Neural cell (in vitro differentiated cells): Measurements from ENCODE around the gene ADARB2.

Source experiments
- EP300 ChIP-seq: fragments of 450-650 bp; conservative IDR thresholded peaks from 2 replicates; pipeline ENCODE4 v1.6.1; 2014; ENCODE audit warnings: antibody characterized with exemption, mild to moderate bottlenecking, moderate library complexity; ENCODE audit not compliant: poor library complexity, severe bottlenecking
- EZH2 ChIP-seq: fragments of 200-600, 300-800 bp; shearing (Covaris generic), sonication (generic); IDR thresholded peaks from 2 replicates; pipeline ENCODE4 v1.6.1; 2014; ENCODE audit warnings: antibody characterized with exemption, low read length, borderline replicate concordance, mild to moderate bottlenecking; ENCODE audit not compliant: insufficient read depth, poor library complexity, severe bottlenecking
- POLR2AphosphoS5 ChIP-seq: IDR thresholded peaks from 2 replicates; pipeline ENCODE4 v1.6.1; 2012
- TF ChIP-seq, protein P1 (sequence below): fragments of 450-650 bp; IDR thresholded peaks from 2 replicates; pipeline ENCODE4 v1.5.1; 2014; ENCODE audit warnings: antibody characterized with exemption, mild to moderate bottlenecking, moderate library complexity; ENCODE audit not compliant: poor library complexity, severe bottlenecking

DNA sequence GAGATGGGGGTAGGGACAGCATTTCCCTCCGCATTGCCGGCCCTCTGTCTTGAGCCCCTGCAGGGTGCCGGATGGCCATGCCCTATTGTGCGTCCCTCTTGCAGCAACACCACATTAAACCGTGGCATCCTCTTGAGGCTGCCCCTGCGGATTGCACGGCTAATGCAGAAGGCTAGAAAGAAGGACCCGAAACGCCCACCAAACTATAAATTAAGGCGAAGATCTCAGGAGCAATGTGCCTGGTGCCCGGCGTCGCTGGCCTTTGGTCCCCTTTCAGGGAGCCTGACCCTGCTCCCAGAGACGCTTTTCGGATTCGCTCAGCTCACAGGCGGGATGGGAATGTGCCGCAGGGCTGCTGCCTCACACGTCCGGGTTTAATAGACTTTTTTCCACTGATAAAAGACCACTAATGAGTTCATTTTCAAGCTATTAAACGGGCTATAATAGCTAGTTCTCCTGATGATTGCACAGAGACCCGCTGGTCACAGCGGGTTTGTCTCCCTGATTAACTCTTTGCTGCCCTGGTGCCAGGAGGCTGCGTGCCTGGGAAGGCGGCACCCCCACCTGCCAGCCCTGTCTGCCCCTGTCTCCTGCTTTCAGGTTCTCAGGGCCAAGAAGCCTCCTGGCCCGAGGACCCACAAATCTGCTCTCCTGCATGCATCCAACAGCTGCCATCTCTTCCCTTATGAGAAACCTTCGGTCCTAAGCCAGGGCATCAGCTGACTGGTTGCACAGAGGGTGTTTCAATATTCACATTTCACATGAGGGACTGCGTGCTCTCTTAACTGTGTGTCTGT, 128.3 kb downstream of the ADARB2 start:
- TF ChIP-seq EZH2 = no peak
- TF ChIP-seq POLR2AphosphoS5 = no peak
- TF ChIP-seq EP300 = no peak
- TF ChIP-seq, protein P1, sequence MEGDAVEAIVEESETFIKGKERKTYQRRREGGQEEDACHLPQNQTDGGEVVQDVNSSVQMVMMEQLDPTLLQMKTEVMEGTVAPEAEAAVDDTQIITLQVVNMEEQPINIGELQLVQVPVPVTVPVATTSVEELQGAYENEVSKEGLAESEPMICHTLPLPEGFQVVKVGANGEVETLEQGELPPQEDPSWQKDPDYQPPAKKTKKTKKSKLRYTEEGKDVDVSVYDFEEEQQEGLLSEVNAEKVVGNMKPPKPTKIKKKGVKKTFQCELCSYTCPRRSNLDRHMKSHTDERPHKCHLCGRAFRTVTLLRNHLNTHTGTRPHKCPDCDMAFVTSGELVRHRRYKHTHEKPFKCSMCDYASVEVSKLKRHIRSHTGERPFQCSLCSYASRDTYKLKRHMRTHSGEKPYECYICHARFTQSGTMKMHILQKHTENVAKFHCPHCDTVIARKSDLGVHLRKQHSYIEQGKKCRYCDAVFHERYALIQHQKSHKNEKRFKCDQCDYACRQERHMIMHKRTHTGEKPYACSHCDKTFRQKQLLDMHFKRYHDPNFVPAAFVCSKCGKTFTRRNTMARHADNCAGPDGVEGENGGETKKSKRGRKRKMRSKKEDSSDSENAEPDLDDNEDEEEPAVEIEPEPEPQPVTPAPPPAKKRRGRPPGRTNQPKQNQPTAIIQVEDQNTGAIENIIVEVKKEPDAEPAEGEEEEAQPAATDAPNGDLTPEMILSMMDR = no peak
